ENCODE results near the gene ZNF30. TPM values are rescaled to one million over a fixed set of nuclear protein-coding genes. Genes with fewer than 3 reads are reported as not detected.

Gene ZNF30
- total RNA-seq, 1 donor from 2014 or later: 6.2 TPM

DNA sequence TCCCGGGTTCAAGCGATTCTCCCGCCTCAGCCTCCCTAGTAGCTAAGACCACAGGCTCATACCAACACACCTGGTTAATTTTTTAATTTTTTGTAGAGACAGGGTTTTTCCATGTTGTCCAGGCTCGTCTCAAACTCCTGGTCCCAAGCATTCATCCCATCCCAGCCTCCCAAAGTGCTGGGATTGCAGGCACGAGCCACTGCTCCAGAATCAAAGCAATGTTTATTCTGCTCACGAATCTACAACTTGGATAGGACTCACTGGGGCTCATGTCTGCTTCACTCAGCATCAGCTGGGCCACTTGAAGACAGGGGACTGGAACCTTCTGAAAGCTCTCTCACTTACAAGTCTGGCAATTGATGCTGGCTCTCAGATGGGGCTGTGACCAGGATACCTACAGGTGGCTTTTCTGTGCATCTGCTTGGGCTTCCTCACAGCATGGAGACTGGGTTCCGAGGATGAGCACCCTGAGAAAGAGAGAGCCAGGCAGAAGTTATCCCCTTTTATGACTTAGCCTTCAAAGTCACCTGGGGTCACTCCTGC, 45.5 kb downstream of the ZNF30 start:
- Mint-ChIP-seq H3K9me3 (ENCODE audit: unreplicated experiment) (no peaks in the 10 kb centered on the region), H3K36me3 (ENCODE audit: unreplicated experiment) (no peaks in the 10 kb centered on the region), H3K27me3 (ENCODE audit: unreplicated experiment) (peaks cover 11% of the 10 kb centered on the region), H3K27ac (ENCODE audit: unreplicated experiment) (no peak overlapping the region), H3K4me3 (ENCODE audit: unreplicated experiment) (no peak overlapping the region), H3K4me1 (ENCODE audit: unreplicated experiment) (peaks cover 2% of the 10 kb centered on the region)
- DNase-seq (ENCODE audit: extremely low spot score, unreplicated experiment): peak; percentile 46
- TF ChIP-seq, protein P1, sequence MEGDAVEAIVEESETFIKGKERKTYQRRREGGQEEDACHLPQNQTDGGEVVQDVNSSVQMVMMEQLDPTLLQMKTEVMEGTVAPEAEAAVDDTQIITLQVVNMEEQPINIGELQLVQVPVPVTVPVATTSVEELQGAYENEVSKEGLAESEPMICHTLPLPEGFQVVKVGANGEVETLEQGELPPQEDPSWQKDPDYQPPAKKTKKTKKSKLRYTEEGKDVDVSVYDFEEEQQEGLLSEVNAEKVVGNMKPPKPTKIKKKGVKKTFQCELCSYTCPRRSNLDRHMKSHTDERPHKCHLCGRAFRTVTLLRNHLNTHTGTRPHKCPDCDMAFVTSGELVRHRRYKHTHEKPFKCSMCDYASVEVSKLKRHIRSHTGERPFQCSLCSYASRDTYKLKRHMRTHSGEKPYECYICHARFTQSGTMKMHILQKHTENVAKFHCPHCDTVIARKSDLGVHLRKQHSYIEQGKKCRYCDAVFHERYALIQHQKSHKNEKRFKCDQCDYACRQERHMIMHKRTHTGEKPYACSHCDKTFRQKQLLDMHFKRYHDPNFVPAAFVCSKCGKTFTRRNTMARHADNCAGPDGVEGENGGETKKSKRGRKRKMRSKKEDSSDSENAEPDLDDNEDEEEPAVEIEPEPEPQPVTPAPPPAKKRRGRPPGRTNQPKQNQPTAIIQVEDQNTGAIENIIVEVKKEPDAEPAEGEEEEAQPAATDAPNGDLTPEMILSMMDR (IDR thresholded peaks at IDR 0.05): no peak

DNA sequence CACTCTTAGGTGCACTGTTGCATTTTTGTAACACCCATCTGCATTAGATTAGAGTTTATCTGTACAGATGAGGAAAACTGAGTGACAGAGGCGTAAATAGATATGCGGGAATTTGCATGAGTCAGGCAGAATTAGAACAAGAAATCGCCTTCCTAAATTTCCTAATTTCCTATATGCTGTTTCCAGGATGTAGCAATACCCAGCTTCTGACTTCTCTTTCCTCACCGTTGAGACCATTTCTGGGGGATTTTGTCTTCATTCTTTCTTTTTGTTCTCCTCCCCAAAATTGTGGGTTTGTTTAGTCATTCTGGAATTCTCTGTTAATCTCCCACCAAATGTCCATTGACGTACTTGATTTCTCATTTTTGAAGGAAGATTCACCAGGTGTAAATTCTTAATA, 47.9 kb downstream of the ZNF30 start:
- DNase-seq (ENCODE audit: extremely low spot score, unreplicated experiment): no peak
- Mint-ChIP-seq H3K4me3 (ENCODE audit: unreplicated experiment) (no peak overlapping the region), H3K27ac (ENCODE audit: unreplicated experiment) (no peak overlapping the region), H3K4me1 (ENCODE audit: unreplicated experiment) (peaks cover 2% of the 10 kb centered on the region), H3K36me3 (ENCODE audit: unreplicated experiment) (no peaks in the 10 kb centered on the region), H3K9me3 (ENCODE audit: unreplicated experiment) (no peaks in the 10 kb centered on the region), H3K27me3 (ENCODE audit: unreplicated experiment) (peaks cover 16% of the 10 kb centered on the region)
- TF ChIP-seq, protein P1 (IDR thresholded peaks at IDR 0.05): no peak

DNA sequence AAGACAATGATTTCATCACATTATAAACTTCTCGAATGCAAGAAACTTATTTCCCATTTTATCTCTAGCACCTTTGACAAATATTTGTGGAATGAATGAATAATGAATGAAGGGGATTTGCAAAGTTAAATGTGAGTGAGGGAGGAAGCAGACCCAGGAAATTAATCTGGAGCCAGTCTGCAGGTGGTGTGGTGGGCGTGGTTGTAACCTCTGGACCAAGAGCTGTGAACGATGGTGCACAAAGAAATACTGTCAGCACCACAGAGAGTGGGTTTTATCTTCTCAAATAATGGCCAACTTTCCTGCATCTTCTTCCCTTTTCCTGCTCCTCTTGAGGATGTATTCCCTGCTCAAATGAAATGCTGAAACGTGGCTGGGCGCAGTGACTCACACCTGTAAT, 48.4 kb downstream of the ZNF30 start:
- Mint-ChIP-seq H3K27ac (ENCODE audit: unreplicated experiment) (no peak overlapping the region), H3K36me3 (ENCODE audit: unreplicated experiment) (no peaks in the 10 kb centered on the region), H3K27me3 (ENCODE audit: unreplicated experiment) (peaks cover 19% of the 10 kb centered on the region), H3K4me3 (ENCODE audit: unreplicated experiment) (no peak overlapping the region), H3K4me1 (ENCODE audit: unreplicated experiment) (peaks cover 2% of the 10 kb centered on the region), H3K9me3 (ENCODE audit: unreplicated experiment) (no peaks in the 10 kb centered on the region)
- DNase-seq (ENCODE audit: extremely low spot score, unreplicated experiment): no peak
- TF ChIP-seq, protein P1 (IDR thresholded peaks at IDR 0.05): no peak

DNA sequence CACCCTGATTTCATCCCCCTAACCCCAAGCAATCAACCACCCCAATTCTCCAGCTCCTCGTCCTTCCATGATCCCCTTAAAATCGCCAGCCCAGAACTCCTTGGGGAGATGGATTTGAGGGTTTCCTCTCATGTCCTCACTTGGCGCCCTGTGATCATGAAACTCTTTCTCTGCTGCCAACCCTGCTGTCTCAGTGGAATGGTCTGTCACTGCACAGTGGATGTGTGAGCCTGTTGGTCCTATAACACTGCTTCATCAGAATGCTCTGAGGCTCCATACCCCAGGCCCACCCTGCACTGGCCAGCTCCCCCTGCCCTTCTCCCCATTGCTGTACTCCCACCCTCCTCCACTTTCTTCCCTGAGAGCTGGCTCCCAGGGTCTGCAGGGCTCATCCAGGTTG, 49.9 kb downstream of the ZNF30 start:
- Mint-ChIP-seq H3K27me3 (ENCODE audit: unreplicated experiment) (peaks cover 19% of the 10 kb centered on the region), H3K4me3 (ENCODE audit: unreplicated experiment) (no peak overlapping the region), H3K4me1 (ENCODE audit: unreplicated experiment) (peaks cover 2% of the 10 kb centered on the region), H3K9me3 (ENCODE audit: unreplicated experiment) (no peaks in the 10 kb centered on the region), H3K27ac (ENCODE audit: unreplicated experiment) (no peak overlapping the region), H3K36me3 (ENCODE audit: unreplicated experiment) (no peaks in the 10 kb centered on the region)
- TF ChIP-seq, protein P1 (IDR thresholded peaks at IDR 0.05): no peak
- DNase-seq (ENCODE audit: extremely low spot score, unreplicated experiment): no peak

DNA sequence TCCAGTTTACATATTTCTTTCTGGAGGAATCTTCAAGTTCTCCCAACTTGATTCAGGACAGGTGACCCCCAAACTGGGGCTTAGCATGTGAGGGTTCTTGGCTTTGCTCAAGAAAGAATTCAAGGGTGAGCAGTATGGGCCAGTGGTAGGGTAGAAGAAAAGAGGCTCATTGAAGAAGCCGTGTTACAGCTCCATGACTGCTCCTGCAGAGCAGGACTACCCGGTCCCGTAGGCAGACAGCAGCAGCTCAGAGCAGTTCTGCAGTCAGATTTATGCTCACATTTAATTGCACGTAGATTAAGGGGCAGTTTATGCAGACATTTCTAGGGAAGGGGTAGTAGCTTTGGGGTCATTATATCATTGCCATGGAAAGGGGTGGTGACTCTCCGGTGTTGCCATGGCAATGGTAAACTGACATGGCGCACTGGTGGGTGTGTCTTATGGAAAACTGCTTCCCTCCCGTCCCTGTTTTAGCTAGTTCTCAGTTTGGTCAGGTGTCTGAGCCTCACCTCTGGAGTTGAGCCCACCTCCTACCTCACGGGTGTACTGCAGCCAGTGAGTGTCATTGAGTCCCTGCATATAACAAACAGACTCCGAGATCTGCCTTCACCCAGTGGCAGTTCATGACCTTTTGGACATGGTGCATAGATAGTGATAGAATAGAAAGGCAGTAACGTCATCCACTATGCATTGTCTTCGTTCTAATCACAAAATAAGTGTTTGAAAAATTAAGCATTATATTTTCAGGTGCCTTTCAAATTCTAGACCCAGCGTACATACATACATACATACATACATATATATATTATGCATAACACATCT, 53.3 kb downstream of the ZNF30 start:
- Mint-ChIP-seq H3K4me3 (ENCODE audit: unreplicated experiment) (no peak overlapping the region), H3K27me3 (ENCODE audit: unreplicated experiment) (peaks cover 18% of the 10 kb centered on the region), H3K36me3 (ENCODE audit: unreplicated experiment) (no peaks in the 10 kb centered on the region), H3K9me3 (ENCODE audit: unreplicated experiment) (peaks cover 6% of the 10 kb centered on the region), H3K27ac (ENCODE audit: unreplicated experiment) (no peak overlapping the region), H3K4me1 (ENCODE audit: unreplicated experiment) (peaks cover under 1% of the 10 kb centered on the region)
- DNase-seq (ENCODE audit: extremely low spot score, unreplicated experiment): no peak
- TF ChIP-seq, protein P1 (IDR thresholded peaks at IDR 0.05): no peak
